ENCODE data around the gene SLC10A4. TPM values are rescaled to one million over a fixed set of nuclear protein-coding genes. Genes with fewer than 3 reads are reported as not detected.

SLC10A4 gene
- total RNA-seq, 1 donor from 2014 or later: 0.24 TPM

DNA sequence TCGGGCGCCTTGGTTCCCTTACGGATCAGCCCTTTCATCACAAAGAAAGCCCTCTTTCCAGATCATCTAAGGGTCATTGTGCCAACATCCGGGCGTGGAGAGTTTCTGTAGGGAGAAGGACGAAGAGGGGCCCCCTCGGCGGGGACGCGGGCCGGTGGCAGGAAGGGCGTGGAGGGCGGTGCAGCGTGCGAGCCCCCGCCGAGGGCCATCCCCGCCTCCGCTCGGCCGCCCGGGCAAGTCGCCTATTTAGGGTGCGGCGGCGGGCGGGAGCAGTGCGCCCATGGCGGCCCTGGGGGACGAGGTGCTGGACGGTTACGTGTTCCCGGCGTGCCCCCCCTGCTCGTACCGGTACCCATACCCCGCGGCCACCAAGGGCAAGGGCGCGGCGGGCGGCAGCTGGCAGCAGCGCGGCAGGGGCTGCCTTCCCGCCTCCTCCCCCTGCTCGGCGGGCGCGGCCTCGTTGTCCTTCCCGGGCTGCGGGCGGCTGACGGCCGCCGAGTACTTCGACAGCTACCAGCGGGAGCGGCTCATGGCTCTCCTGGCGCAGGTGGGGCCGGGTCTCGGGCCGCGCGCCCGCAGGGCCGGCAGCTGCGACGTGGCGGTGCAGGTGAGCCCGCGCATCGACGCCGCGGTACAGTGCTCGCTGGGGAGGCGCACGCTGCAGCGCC is 7.0 kb downstream of the SLC10A4 start, which contains the start of gene ZAR1:
ZAR1 (plus strand) TSS at position 241 of the 668 bp plus-strand sequence; CDS start at position 281, 40 bp downstream.
- H2AFZ ChIP-seq (replicated peaks): peak within 1 kb of the TSS; percentile 93
- no peaks in the 10 kb centered on the region for H3K79me2 ChIP-seq (ENCODE audit: low read depth)
- H3K4me3 ChIP-seq: peak within 1 kb of the TSS; percentile 53

DNA sequence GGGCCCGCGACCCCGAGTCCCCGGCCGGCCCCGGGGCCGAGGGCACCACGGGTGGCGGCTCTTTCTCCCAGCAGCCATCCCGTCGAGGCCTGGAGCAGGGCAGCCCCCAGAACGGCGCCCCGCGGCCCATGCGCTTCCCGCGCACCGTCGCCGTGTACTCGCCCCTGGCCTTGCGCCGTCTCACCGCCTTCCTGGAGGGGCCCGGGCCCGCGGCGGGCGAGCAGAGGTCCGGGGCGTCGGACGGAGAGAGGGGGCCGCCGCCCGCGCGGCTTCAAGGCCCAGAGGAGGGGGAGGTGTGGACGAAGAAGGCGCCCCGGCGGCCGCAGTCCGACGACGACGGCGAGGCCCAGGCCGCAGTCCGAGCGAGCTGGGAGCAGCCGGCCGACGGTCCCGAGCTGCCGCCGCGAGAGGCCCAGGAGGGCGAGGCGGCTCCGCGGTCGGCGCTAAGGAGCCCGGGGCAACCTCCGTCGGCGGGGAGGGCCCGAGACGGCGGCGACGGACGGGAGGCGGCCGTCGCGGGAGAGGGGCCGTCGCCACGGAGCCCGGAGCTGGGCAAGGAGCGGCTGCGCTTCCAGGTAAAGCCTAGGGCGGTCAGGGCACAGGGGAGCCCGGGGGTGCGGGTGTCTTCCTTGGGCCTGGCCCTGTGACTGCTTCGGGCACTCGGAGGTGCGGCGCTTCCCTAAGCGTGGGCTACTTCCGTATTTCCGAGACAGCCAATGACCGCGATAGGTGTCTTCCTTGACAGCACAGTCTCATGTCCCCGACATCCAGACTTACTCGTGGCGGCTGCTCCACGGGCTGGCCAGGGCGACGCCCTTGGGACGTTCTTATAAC is 7.8 kb downstream of the SLC10A4 start:
- TF ChIP-seq EZH2 (IDR thresholded peaks at IDR 0.05) (peak; percentile 94), EZH2phosphoT487 (IDR thresholded peaks at IDR 0.05) (peak; percentile 84)
- TF ChIP-seq, protein P1, sequence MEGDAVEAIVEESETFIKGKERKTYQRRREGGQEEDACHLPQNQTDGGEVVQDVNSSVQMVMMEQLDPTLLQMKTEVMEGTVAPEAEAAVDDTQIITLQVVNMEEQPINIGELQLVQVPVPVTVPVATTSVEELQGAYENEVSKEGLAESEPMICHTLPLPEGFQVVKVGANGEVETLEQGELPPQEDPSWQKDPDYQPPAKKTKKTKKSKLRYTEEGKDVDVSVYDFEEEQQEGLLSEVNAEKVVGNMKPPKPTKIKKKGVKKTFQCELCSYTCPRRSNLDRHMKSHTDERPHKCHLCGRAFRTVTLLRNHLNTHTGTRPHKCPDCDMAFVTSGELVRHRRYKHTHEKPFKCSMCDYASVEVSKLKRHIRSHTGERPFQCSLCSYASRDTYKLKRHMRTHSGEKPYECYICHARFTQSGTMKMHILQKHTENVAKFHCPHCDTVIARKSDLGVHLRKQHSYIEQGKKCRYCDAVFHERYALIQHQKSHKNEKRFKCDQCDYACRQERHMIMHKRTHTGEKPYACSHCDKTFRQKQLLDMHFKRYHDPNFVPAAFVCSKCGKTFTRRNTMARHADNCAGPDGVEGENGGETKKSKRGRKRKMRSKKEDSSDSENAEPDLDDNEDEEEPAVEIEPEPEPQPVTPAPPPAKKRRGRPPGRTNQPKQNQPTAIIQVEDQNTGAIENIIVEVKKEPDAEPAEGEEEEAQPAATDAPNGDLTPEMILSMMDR (IDR thresholded peaks at IDR 0.05): no peak

More for the DNA sequence above, 7.0 kb downstream of the SLC10A4 start, which contains the start of gene ZAR1:
- no peaks in the 10 kb centered on the region for H4K20me1 ChIP-seq (ENCODE audit: low read depth)
- peaks cover 31% of the 10 kb centered on the region for H3K27me3 Mint-ChIP-seq (ENCODE audit: insufficient read depth, low read depth)
- H3K27ac ChIP-seq: no peak within 1 kb of the TSS
- H3K27ac Mint-ChIP-seq: no peak within 1 kb of the TSS
- peak within 1 kb of the TSS; percentile 80 for H3K4me2 ChIP-seq
- H3K36me3 ChIP-seq: no peaks in the 10 kb centered on the region
- peaks cover 4% of the 10 kb centered on the region for H3K36me3 Mint-ChIP-seq
- no peaks in the 10 kb centered on the region for H3K9me3 ChIP-seq (ENCODE audit: low read depth)
- peaks cover 31% of the 10 kb centered on the region for H3F3A ChIP-seq (ENCODE audit: low read depth)
- H3K9me3 Mint-ChIP-seq: peaks cover 3% of the 10 kb centered on the region
- H3K4me1 ChIP-seq: peaks cover 7% of the 10 kb centered on the region
- H3K4me1 Mint-ChIP-seq: no peaks in the 10 kb centered on the region
- H3K4me3 Mint-ChIP-seq: peak within 1 kb of the TSS; percentile 78
- no peak within 1 kb of the TSS for H3K9ac ChIP-seq
- TF ChIP-seq, protein P1 (IDR thresholded peaks at IDR 0.05): no peak
- TF ChIP-seq EZH2 (IDR thresholded peaks at IDR 0.05): peak; percentile 93
- peak; percentile 88 for TF ChIP-seq EZH2phosphoT487 (IDR thresholded peaks at IDR 0.05)
- H3K27me3 ChIP-seq: peaks cover 87% of the 10 kb centered on the region
- DNase-seq (ENCODE audit: low spot score): peak; percentile 60

GRCh38 chr4:48491514-48492176 is 8.5 kb downstream of the SLC10A4 start:
- Histone ChIP-seq H3K27me3 (peaks cover 72% of the 10 kb centered on the region), H3F3A (ENCODE audit: low read depth) (peaks cover 30% of the 10 kb centered on the region), H4K20me1 (ENCODE audit: low read depth) (no peaks in the 10 kb centered on the region), H3K36me3 (no peaks in the 10 kb centered on the region), H3K9ac (no peak overlapping the region), H3K4me3 (no peak overlapping the region), H3K9me3 (ENCODE audit: low read depth) (no peaks in the 10 kb centered on the region), H3K27ac (no peak overlapping the region), H3K4me2 (no peak overlapping the region), H3K79me2 (ENCODE audit: low read depth) (no peaks in the 10 kb centered on the region), H3K4me1 (peaks cover 7% of the 10 kb centered on the region), H2AFZ (replicated peaks) (no peak overlapping the region)
- Mint-ChIP-seq H3K36me3 (peaks cover 4% of the 10 kb centered on the region), H3K9me3 (peaks cover 3% of the 10 kb centered on the region), H3K27me3 (ENCODE audit: insufficient read depth, low read depth) (peaks cover 34% of the 10 kb centered on the region), H3K4me3 (no peak overlapping the region), H3K4me1 (no peaks in the 10 kb centered on the region), H3K27ac (no peak overlapping the region)
- no peak for DNase-seq (ENCODE audit: low spot score)
- TF ChIP-seq EZH2phosphoT487 (IDR thresholded peaks at IDR 0.05) (no peak), EZH2 (IDR thresholded peaks at IDR 0.05) (no peak)
- TF ChIP-seq, protein P1 (IDR thresholded peaks at IDR 0.05): no peak

More for the DNA sequence above, 7.8 kb downstream of the SLC10A4 start:
- no peaks in the 10 kb centered on the region for H3K4me1 Mint-ChIP-seq
- H3K79me2 ChIP-seq (ENCODE audit: low read depth): no peaks in the 10 kb centered on the region
- H4K20me1 ChIP-seq (ENCODE audit: low read depth): no peaks in the 10 kb centered on the region
- H3K9me3 ChIP-seq (ENCODE audit: low read depth): no peaks in the 10 kb centered on the region
- H2AFZ ChIP-seq (replicated peaks): peak overlapping the region; percentile 93
- H3K36me3 Mint-ChIP-seq: peaks cover 4% of the 10 kb centered on the region
- H3K4me1 ChIP-seq: peaks cover 7% of the 10 kb centered on the region
- no peak overlapping the region for H3K27ac ChIP-seq
- no peak overlapping the region for H3K27ac Mint-ChIP-seq
- peaks cover 30% of the 10 kb centered on the region for H3F3A ChIP-seq (ENCODE audit: low read depth)
- DNase-seq (ENCODE audit: low spot score): peak; percentile 33
- peaks cover 3% of the 10 kb centered on the region for H3K9me3 Mint-ChIP-seq
- no peaks in the 10 kb centered on the region for H3K36me3 ChIP-seq
- H3K9ac ChIP-seq: no peak overlapping the region
- peak overlapping the region; percentile 80 for H3K4me2 ChIP-seq
- H3K27me3 ChIP-seq: peaks cover 80% of the 10 kb centered on the region
- no peak overlapping the region for H3K4me3 Mint-ChIP-seq
- H3K27me3 Mint-ChIP-seq (ENCODE audit: insufficient read depth, low read depth): peaks cover 34% of the 10 kb centered on the region
- H3K4me3 ChIP-seq: no peak overlapping the region
